Mucosa of rectum (tissue), 2 donors: ENCODE data around the gene TBC1D3B.

Experiments used
- H3K27ac ChIP-seq, 2 donors: one replicate each; pipeline ENCODE4 v1.7.0; 2013; ENCODE audit warnings: inconsistent platforms in 2 of 2, low read depth in 2 of 2, low read length in 2 of 2
- H3K27me3 ChIP-seq, 2 donors: one replicate each; pipeline ENCODE4 v1.7.0; 2013; ENCODE audit warnings: low read length in 2 of 2; ENCODE audit not compliant: control insufficient read depth in 2 of 2, insufficient read depth in 2 of 2
- H3K36me3 ChIP-seq, 2 donors: one replicate each; pipeline ENCODE4 v1.7.0; 2013; ENCODE audit warnings: low read length in 2 of 2; ENCODE audit not compliant: control insufficient read depth in 2 of 2, insufficient read depth in 2 of 2
- H3K4me1 ChIP-seq, 2 donors: one replicate each; pipeline ENCODE4 v1.7.0; 2013; ENCODE audit warnings: low read length in 2 of 2, mild to moderate bottlenecking in 1 of 2; ENCODE audit not compliant: control insufficient read depth in 2 of 2, insufficient read depth in 2 of 2
- H3K4me3 ChIP-seq, 2 donors: one replicate each; pipeline ENCODE4 v1.7.0; 2013; ENCODE audit warnings: low read length in 2 of 2
- H3K9ac ChIP-seq, 2 donors: one replicate each; pipeline ENCODE4 v1.7.0; 2013; ENCODE audit warnings: low read length in 2 of 2, low read depth in 1 of 2, mild to moderate bottlenecking in 1 of 2
- H3K9me3 ChIP-seq, 2 donors: one replicate each; pipeline ENCODE4 v1.7.0; 2013; ENCODE audit warnings: low read length in 2 of 2; ENCODE audit not compliant: control insufficient read depth in 2 of 2
- donor health status: healthy.
- donor health status: Normal muscosa, but diverticular disease.

The TBC1D3B gene

GRCh38 chr17:36118477-36119353 is 57.7 kb downstream of the TBC1D3B start:
- Histone ChIP-seq H3K36me3 (no peaks in the 10 kb centered on the region), H3K4me3 (no peak overlapping the region), H3K9ac (no peak overlapping the region), H3K9me3 (no peaks in the 10 kb centered on the region), H3K4me1 (peaks cover 4 to 8% of the 10 kb centered on the region in 2 donors), H3K27me3 (no peaks in the 10 kb centered on the region), H3K27ac (no peak overlapping the region)

DNA sequence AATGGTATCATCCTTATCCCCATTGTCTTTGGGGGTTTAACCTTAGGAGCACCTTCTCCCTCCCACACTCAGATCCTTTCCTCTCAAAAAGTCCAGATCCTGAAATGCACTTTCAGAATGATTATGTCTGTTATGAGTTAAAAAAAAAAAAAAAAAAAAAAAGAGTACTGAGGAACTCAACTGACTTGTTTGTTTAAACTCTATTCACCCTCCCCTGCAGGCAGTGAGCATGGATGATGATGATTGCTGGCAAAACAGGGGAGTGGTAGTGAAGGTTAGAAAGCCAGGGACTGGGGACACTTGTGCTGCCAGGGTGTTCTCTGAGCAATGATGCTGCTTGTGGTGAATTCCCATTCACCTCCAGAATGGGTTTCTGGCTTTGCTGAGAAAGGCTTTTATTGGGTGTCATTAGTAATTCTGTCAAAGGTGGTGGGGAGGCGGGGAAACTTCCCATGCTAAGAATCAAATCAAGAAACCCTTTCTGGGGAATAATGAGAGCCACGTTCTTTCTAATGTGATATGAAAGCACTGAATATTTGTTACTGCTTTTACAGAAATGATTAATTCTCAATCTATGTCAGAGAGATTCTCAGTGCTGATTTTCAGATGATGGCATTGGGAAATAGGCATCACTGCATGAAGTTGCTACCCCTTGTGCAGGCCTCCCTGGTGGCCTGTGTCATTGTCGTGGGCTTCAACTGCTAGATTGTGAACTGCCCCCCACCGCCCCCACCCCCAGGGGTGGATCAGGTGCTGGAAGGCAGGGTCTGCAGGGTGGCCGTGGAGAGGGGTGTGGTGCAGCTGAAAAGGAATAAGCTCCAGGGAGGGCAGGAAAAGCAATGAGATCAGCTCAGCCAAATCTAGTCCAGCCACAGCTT is 58.7 kb downstream of the TBC1D3B start:
- Histone ChIP-seq H3K9me3 (no peaks in the 10 kb centered on the region), H3K27me3 (no peaks in the 10 kb centered on the region), H3K9ac (no peak overlapping the region), H3K36me3 (no peaks in the 10 kb centered on the region), H3K27ac (no peak overlapping the region), H3K4me1 (peaks cover 4 to 5% of the 10 kb centered on the region in 2 donors), H3K4me3 (no peak overlapping the region)
